SK-N-SH (cell line): ENCODE results near the gene UBAC2. TPM values are rescaled to one million over a fixed set of nuclear protein-coding genes. Genes with fewer than 3 reads are reported as not detected.

ENCODE experiments used
- CTCF ChIA-PET: fragments of 300-600, 350-600 bp; formaldehyde crosslinking; extraction: SDS; loops from one replicate; lab custom pipeline; 2021; lab: Yijun Ruan, JAX
- POLR2A ChIA-PET: fragments of 350-600 bp; sonication (Branson Sonifier 250); formaldehyde crosslinking; extraction: SDS; loops from one replicate; lab custom pipeline; 2020; ENCODE audit warnings: antibody characterized with exemption, inconsistent platforms; lab: Yijun Ruan, JAX
- DNase-seq: peaks from one replicate; pipeline ENCODE4 v3.0.0; 2012
- H2AFZ ChIP-seq: fragments of 200-600 bp; sonication (generic); 2 replicates; pipeline ENCODE4 v1.8.1; 2016; ENCODE audit warnings: antibody characterized with exemption, mild to moderate bottlenecking, low read depth
- H3F3A ChIP-seq: fragments of 200-600 bp; sonication (generic); replicated peaks from 2 replicates; pipeline ENCODE3; 2016; ENCODE audit warnings: antibody characterized with exemption, mild to moderate bottlenecking; ENCODE audit not compliant: insufficient read depth
- H3K27ac ChIP-seq, 2 experiments: fragments of 200-500 bp in 1 of 2; fragments of 200-600 bp in 1 of 2; sonication (Bioruptor generic) in 1 of 2; sonication (generic), shearing (Covaris generic) in 1 of 2; 2 replicates each; pipeline versions ENCODE4 v1.5.1 to v1.6.1; 2014 to 2016; ENCODE audit warnings: low read depth in 2 of 2, inconsistent platforms in 1 of 2, low read length in 1 of 2, mild to moderate bottlenecking in 1 of 2, mixed read lengths in 1 of 2
- H3K27me3 ChIP-seq: fragments of 200-600 bp; sonication (generic), shearing (Covaris generic); 2 replicates; pipeline ENCODE4 v1.6.1; 2016; ENCODE audit warnings: mixed run types; ENCODE audit not compliant: insufficient read depth
- H3K36me3 ChIP-seq, 2 experiments: fragments of 200-500 bp in 1 of 2; fragments of 200-600 bp in 1 of 2; sonication (Bioruptor generic) in 1 of 2; sonication (generic) in 1 of 2; replicated peaks in 1 of 2; 2 replicates each; pipeline versions ENCODE3 to v1.5.1; 2014 to 2016; ENCODE audit warnings: low read length in 1 of 2, mild to moderate bottlenecking in 1 of 2; ENCODE audit not compliant: insufficient read depth in 2 of 2, control insufficient read depth in 1 of 2
- H3K4me1 ChIP-seq, 2 experiments: fragments of 200-500 bp in 1 of 2; fragments of 200-600 bp in 1 of 2; sonication (Bioruptor generic) in 1 of 2; sonication (generic), shearing (Covaris generic) in 1 of 2; 2 replicates each; pipeline versions ENCODE4 v1.5.1 to v1.6.1; 2014 to 2016; ENCODE audit warnings: low read depth in 1 of 2, low read length in 1 of 2, mixed run types in 1 of 2; ENCODE audit not compliant: insufficient read depth in 2 of 2, control insufficient read depth in 1 of 2
- H3K4me2 ChIP-seq: fragments of 200-600 bp; sonication (generic), shearing (Covaris generic); 2 replicates; pipeline ENCODE4 v1.6.1; 2017; ENCODE audit warnings: mixed run types
- H3K4me3 ChIP-seq, 2 experiments: fragments of 200-500 bp in 1 of 2; fragments of 200-600 bp in 1 of 2; sonication (Bioruptor generic) in 1 of 2; sonication (generic), shearing (Covaris generic) in 1 of 2; 2 replicates each; pipeline versions ENCODE4 v1.5.1 to v1.8.1; 2014 to 2016; ENCODE audit warnings: low read depth in 2 of 2, inconsistent platforms in 1 of 2, low read length in 1 of 2, mild to moderate bottlenecking in 1 of 2, mixed read lengths in 1 of 2, moderate library complexity in 1 of 2
- H3K79me2 ChIP-seq: fragments of 200-600 bp; sonication (generic); 2 replicates; pipeline ENCODE4 v1.8.1; 2017; ENCODE audit warnings: mild to moderate bottlenecking; ENCODE audit not compliant: insufficient read depth
- H3K9ac ChIP-seq: fragments of 200-600 bp; sonication (generic); 2 replicates; pipeline ENCODE4 v1.6.1; 2017; ENCODE audit warnings: mixed run types
- H3K9me2 ChIP-seq: fragments of 200-600 bp; sonication (generic); 2 replicates; pipeline ENCODE4 v1.6.1; 2017; ENCODE audit warnings: mixed run types
- H3K9me3 ChIP-seq: fragments of 200-600 bp; sonication (generic); 2 replicates; pipeline ENCODE4 v1.6.1; 2017; ENCODE audit warnings: mixed run types, mild to moderate bottlenecking, moderate library complexity
- H4K20me1 ChIP-seq: fragments of 200-600 bp; sonication (generic); 2 replicates; pipeline ENCODE4 v1.6.1; 2017; ENCODE audit warnings: mild to moderate bottlenecking, mixed run types; ENCODE audit not compliant: insufficient read depth
- ELF1 ChIP-seq: IDR thresholded peaks from 2 replicates; pipeline ENCODE4 v1.4.0; 2012
- FOXM1 ChIP-seq: IDR thresholded peaks from 2 replicates; pipeline ENCODE4 v1.4.0; 2012; ENCODE audit warnings: low read depth, mild to moderate bottlenecking
- MEF2A ChIP-seq: IDR thresholded peaks from 2 replicates; pipeline ENCODE4 v1.4.0; 2012; ENCODE audit warnings: low read depth, borderline replicate concordance
- RFX5 ChIP-seq: IDR thresholded peaks from 2 replicates; pipeline ENCODE4 v1.6.1; 2012; ENCODE audit warnings: mild to moderate bottlenecking, improper control_type of control experiment, low read length
- RXRA ChIP-seq: IDR thresholded peaks from 2 replicates; pipeline ENCODE4 v1.4.0; 2012; ENCODE audit warnings: low read depth, mild to moderate bottlenecking, borderline replicate concordance
- SIN3A ChIP-seq: IDR thresholded peaks from 2 replicates; pipeline ENCODE4 v1.6.1; 2012; ENCODE audit warnings: low read depth, mild to moderate bottlenecking, low read length, moderate library complexity, borderline replicate concordance
- TAF1 ChIP-seq: IDR thresholded peaks from 2 replicates; pipeline ENCODE4 v1.6.1; 2012; ENCODE audit warnings: low read depth, mild to moderate bottlenecking, low read length, moderate library complexity, borderline replicate concordance
- TCF12 ChIP-seq: IDR thresholded peaks from 2 replicates; pipeline ENCODE4 v1.4.0; 2012
- WGBS: methylation state at CpG from one replicate; pipeline ENCODE4 v1.1.6; 2017; ENCODE audit warnings: low lambda C conversion rate; 5-methylcytosine and 5-hydroxymethylcytosine counted together
- polyA plus RNA-seq, 3 experiments: library from polyadenylated mRNA; depleted of rRNA; stranded (reverse); fragments of >200 nt; gene quantifications; 2 replicates each; pipeline ENCODE4 v1.2.3, GENCODE V29; 2012
- TF ChIP-seq, protein P1 (sequence below): IDR thresholded peaks from 2 replicates; pipeline ENCODE4 v1.4.0; 2012; ENCODE audit warnings: low read depth, borderline replicate concordance
- TF ChIP-seq, protein P2 (sequence below): IDR thresholded peaks from 2 replicates; pipeline ENCODE4; 2012
- TF ChIP-seq, protein P3 (sequence below): fragments of 150-350 bp; IDR thresholded peaks from 2 replicates; pipeline ENCODE4 v1.6.1; 2017; ENCODE audit warnings: antibody characterized with exemption, low read length, low read depth, borderline replicate concordance
- TF ChIP-seq, protein P4 (sequence below): IDR thresholded peaks from 2 replicates; pipeline ENCODE4 v1.4.0; 2012; ENCODE audit warnings: low read depth
- TF ChIP-seq, protein P5 (sequence below): IDR thresholded peaks from 2 replicates; pipeline ENCODE4 v1.4.0; 2012; ENCODE audit warnings: low read depth, borderline replicate concordance

The UBAC2 gene
- polyA plus RNA-seq, 1 of the 3 experiments (the other 2 are of a cell fraction), result 79.0 TPM

DNA sequence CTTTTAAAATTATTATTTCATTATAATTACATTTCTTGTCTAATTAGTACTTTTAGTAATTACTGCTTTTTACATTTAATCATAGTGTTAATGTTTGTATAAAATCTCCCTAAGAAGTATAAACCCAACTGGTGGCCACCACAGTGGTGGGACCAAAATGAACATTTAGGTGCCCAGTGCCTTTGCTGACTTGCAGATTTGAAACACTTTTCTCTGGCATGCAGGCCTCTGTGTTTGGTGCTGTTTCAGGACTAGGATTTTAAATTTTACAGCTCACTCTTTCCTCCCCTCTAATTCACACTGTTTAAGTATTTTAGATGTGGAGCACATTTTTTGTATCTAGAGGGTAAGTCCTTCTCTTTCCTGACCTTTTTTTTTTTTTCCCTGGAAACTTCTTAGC is 17.5 kb downstream of the UBAC2 start (continued):
- TF ChIP-seq SIN3A (no peak), FOXM1 (no peak), ELF1 (no peak), TAF1 (no peak)

DNA sequence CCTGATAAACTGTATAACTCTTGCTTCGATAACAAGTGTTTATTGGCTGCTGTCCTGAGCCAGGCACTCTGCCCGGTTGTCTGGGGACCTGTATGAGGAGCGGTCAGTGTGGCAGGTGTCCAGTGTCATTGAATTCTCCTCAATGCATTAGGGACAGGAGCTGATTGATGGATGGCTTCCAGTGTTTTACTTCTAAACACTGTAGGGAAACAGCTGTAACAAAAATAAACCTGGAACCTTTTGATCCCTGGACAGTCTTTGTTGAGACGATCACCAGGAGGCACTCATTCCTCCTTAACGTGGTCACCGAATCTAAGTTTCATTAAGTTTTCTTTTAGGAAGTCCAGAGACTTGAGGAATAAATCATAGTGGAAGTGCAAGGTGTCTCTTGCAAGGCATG is 17.9 kb downstream of the UBAC2 start:
- Histone ChIP-seq H3K4me3 (no peak overlapping the region), H3K27ac (no peak overlapping the region; a peak in 1 of 4 replicates), H3K4me1 (peaks cover 0 to 10% of the 10 kb centered on the region in 2 experiments; a peak in 1 of 4 replicates), H3K9me3 (no peaks in the 10 kb centered on the region), H3K9me2 (no peaks in the 10 kb centered on the region), H4K20me1 (no peaks in the 10 kb centered on the region; the same call in 1 of the 2 replicates), H3K27me3 (no peaks in the 10 kb centered on the region), H3K4me2 (no peak overlapping the region), H3F3A (no peaks in the 10 kb centered on the region), H2AFZ (no peak overlapping the region), H3K79me2 (peaks cover 86% of the 10 kb centered on the region), H3K9ac (no peak overlapping the region), H3K36me3 (peaks cover 6 to 17% of the 10 kb centered on the region in 2 experiments)
- DNase-seq, result no peak
- TF ChIP-seq RXRA, result no peak
- TF ChIP-seq, protein P1, sequence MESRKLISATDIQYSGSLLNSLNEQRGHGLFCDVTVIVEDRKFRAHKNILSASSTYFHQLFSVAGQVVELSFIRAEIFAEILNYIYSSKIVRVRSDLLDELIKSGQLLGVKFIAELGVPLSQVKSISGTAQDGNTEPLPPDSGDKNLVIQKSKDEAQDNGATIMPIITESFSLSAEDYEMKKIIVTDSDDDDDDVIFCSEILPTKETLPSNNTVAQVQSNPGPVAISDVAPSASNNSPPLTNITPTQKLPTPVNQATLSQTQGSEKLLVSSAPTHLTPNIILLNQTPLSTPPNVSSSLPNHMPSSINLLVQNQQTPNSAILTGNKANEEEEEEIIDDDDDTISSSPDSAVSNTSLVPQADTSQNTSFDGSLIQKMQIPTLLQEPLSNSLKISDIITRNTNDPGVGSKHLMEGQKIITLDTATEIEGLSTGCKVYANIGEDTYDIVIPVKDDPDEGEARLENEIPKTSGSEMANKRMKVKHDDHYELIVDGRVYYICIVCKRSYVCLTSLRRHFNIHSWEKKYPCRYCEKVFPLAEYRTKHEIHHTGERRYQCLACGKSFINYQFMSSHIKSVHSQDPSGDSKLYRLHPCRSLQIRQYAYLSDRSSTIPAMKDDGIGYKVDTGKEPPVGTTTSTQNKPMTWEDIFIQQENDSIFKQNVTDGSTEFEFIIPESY, result no peak
- ChIA-PET CTCF (interaction anchor here (1.4 to 2.2 kb wide), 2 partner anchors 17 to 42 kb away, joined by 5 to 7 read pairs; partner anchors contain the start of gene UBAC2), POLR2A (no interaction called here)
- WGBS, result 91% methylated on average over 6 of the region's 6 CpGs

DNA sequence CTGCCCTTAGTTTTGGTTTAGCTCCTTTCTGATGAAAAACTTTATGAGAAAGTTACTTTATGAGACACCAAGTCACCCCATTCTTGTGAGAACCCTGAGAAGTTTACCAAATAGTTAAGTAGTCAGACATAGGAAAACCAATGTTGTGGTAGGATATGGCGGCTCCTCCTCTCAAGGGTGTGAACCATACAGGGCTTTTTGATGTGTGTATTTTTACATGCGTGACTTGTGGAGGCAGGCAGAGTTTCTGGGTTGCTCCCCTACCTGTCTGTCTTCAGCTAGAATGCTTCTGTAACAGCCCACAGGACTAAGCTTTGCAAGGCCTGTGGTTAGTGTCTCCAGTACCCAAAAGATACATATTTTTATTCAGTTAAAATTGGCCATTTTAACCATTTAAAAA is 18.3 kb downstream of the UBAC2 start:
- no peaks in the 10 kb centered on the region; the same call in 1 of the 2 replicates for H4K20me1 ChIP-seq
- peaks cover 86% of the 10 kb centered on the region for H3K79me2 ChIP-seq
- ChIA-PET CTCF (interaction anchor here (1.4 to 2.2 kb wide), 2 partner anchors 18 to 42 kb away, joined by 5 to 7 read pairs; partner anchors contain the start of gene UBAC2), POLR2A (no interaction called here)
- no peaks in the 10 kb centered on the region for H3K27me3 ChIP-seq
- no peak overlapping the region for H3K4me3 ChIP-seq
- no peaks in the 10 kb centered on the region for H3K9me2 ChIP-seq
- no peaks in the 10 kb centered on the region for H3F3A ChIP-seq
- no peak for DNase-seq
- H3K9me3 ChIP-seq, result no peaks in the 10 kb centered on the region
- 90% methylated on average over 2 of the region's 2 CpGs for WGBS
- H3K36me3 ChIP-seq, result peaks cover 6 to 17% of the 10 kb centered on the region in 2 experiments
- H2AFZ ChIP-seq, result no peak overlapping the region
- H3K4me2 ChIP-seq, result no peak overlapping the region
- H3K27ac ChIP-seq, result no peak overlapping the region; a peak in 1 of 4 replicates
- peaks cover 0 to 10% of the 10 kb centered on the region in 2 experiments; a peak in 1 of 4 replicates for H3K4me1 ChIP-seq
- H3K9ac ChIP-seq, result no peak overlapping the region
- TF ChIP-seq, protein P2, sequence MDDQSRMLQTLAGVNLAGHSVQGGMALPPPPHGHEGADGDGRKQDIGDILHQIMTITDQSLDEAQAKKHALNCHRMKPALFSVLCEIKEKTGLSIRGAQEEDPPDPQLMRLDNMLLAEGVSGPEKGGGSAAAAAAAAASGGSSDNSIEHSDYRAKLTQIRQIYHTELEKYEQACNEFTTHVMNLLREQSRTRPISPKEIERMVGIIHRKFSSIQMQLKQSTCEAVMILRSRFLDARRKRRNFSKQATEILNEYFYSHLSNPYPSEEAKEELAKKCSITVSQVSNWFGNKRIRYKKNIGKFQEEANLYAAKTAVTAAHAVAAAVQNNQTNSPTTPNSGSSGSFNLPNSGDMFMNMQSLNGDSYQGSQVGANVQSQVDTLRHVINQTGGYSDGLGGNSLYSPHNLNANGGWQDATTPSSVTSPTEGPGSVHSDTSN, result no peak
- TF ChIP-seq, protein P3, sequence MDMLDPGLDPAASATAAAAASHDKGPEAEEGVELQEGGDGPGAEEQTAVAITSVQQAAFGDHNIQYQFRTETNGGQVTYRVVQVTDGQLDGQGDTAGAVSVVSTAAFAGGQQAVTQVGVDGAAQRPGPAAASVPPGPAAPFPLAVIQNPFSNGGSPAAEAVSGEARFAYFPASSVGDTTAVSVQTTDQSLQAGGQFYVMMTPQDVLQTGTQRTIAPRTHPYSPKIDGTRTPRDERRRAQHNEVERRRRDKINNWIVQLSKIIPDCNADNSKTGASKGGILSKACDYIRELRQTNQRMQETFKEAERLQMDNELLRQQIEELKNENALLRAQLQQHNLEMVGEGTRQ, result no peak
- TF ChIP-seq SIN3A, result no peak
- no peak for TF ChIP-seq TCF12
- TF ChIP-seq, protein P4, sequence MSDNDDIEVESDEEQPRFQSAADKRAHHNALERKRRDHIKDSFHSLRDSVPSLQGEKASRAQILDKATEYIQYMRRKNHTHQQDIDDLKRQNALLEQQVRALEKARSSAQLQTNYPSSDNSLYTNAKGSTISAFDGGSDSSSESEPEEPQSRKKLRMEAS, result no peak
- TF ChIP-seq, protein P5, sequence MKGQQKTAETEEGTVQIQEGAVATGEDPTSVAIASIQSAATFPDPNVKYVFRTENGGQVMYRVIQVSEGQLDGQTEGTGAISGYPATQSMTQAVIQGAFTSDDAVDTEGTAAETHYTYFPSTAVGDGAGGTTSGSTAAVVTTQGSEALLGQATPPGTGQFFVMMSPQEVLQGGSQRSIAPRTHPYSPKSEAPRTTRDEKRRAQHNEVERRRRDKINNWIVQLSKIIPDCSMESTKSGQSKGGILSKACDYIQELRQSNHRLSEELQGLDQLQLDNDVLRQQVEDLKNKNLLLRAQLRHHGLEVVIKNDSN, result no peak
- TF ChIP-seq, protein P1, result no peak
- no peak for TF ChIP-seq FOXM1
- TF ChIP-seq MEF2A, result no peak
- no peak for TF ChIP-seq RFX5
